K562 (cell line): ENCODE measurements around the gene TACSTD2. TPM values are rescaled to one million over a fixed set of nuclear protein-coding genes. Genes with fewer than 3 reads are reported as not detected.

Experiments
- ATAC-seq: fragments of 200-7000 bp; cut with Tn5 transposase; 3 replicates; pipeline ENCODE4 v1.9.1; 2020; ENCODE audit warnings: moderate library complexity
- BruUV-seq: library from RNA; stranded (reverse); fragments of 400-500 nt; replicated peaks from 2 replicates; lab custom pipeline; 2021; lab: Mats Ljungman, UMichigan
- CTCF ChIA-PET: fragments of 300-600 bp; formaldehyde crosslinking; extraction: SDS; loops from one replicate; lab custom pipeline; 2021; ENCODE audit warnings: low intra/inter-chr PET ratio; lab: Yijun Ruan, JAX
- POLR2A ChIA-PET: fragments of 300-600, 350-650 bp; sonication (Branson Sonifier 250); formaldehyde crosslinking; extraction: SDS; loops from one replicate; lab custom pipeline; 2021; ENCODE audit warnings: antibody characterized with exemption, inconsistent platforms; lab: Yijun Ruan, JAX
- DNase-seq, 4 experiments: peaks; one replicate each; pipeline versions ENCODE4 v3.0.0 to v3.0.0-alpha.2; 2011 to 2018; ENCODE audit warnings: low spot score in 3 of 4, mixed read lengths in 3 of 4; ENCODE audit errors: extremely low read depth in 1 of 4
- FAIRE-seq: peaks from 2 replicates; lab custom pipeline; 2011; peaks lifted over from hg19 to GRCh38; lab: Jason Lieb, UNC
- H2AFZ ChIP-seq: 2 replicates; pipeline ENCODE4 v1.6.0; 2011; ENCODE audit warnings: low read depth, low read length, control low read depth, inconsistent platforms
- H3K27ac ChIP-seq: fragments of 200-600 bp; 3 replicates; pipeline ENCODE4 v1.8.0; 2011; ENCODE audit warnings: low read depth, mild to moderate bottlenecking, control low read depth, inconsistent platforms, low read length, moderate library complexity, mixed read lengths; ENCODE audit errors: extremely low read depth
- H3K27me3 ChIP-seq, 2 experiments: fragments of 300-600 bp in 1 of 2; 2 replicates in 1 of 2; 3 replicates in 1 of 2; pipeline versions ENCODE4 v1.6.0 to v1.8.0; 2011; ENCODE audit warnings: inconsistent platforms in 2 of 2, low read length in 2 of 2, mild to moderate bottlenecking in 1 of 2, mixed read lengths in 1 of 2, moderate library complexity in 1 of 2; ENCODE audit not compliant: control insufficient read depth in 2 of 2, insufficient read depth in 2 of 2
- H3K36me3 ChIP-seq: fragments of 300-600 bp; 3 replicates; pipeline ENCODE4 v1.8.0; 2011; ENCODE audit warnings: mild to moderate bottlenecking, low read length, inconsistent platforms; ENCODE audit not compliant: control insufficient read depth, insufficient read depth
- H3K4me1 ChIP-seq, 2 experiments: fragments of 200-600 bp in 1 of 2; replicated peaks in 1 of 2; 2 replicates in 1 of 2; 3 replicates in 1 of 2; pipeline versions ENCODE4 v1.5.1 to v1.8.0; 2011; ENCODE audit warnings: inconsistent platforms in 2 of 2, low read length in 2 of 2, mild to moderate bottlenecking in 1 of 2, mixed read lengths in 1 of 2, moderate library complexity in 1 of 2; ENCODE audit not compliant: control insufficient read depth in 2 of 2, insufficient read depth in 2 of 2
- H3K4me2 ChIP-seq: 2 replicates; pipeline ENCODE4 v1.6.1; 2011; ENCODE audit warnings: low read length, control low read depth, inconsistent platforms, mixed read lengths; ENCODE audit not compliant: insufficient read depth
- H3K4me3 ChIP-seq: fragments of 200-600 bp; sonication (generic), shearing (Covaris generic); 2 replicates; pipeline ENCODE4 v1.5.1; 2016; ENCODE audit warnings: control low read depth, inconsistent platforms
- H3K79me2 ChIP-seq: fragments of 200-600 bp; 3 replicates; pipeline ENCODE4 v1.8.0; 2011; ENCODE audit warnings: low read length, inconsistent platforms; ENCODE audit not compliant: control insufficient read depth, insufficient read depth
- H3K9ac ChIP-seq, 2 experiments: 2 replicates each; pipeline versions ENCODE4 v1.6.0 to v1.6.1; 2011; ENCODE audit warnings: low read depth in 2 of 2, low read length in 2 of 2, control low read depth in 1 of 2, inconsistent platforms in 1 of 2, mild to moderate bottlenecking in 1 of 2, mixed read lengths in 1 of 2; ENCODE audit not compliant: insufficient read depth in 1 of 2
- H3K9me1 ChIP-seq: one replicate; pipeline ENCODE4 v1.6.0; 2011; ENCODE audit warnings: inconsistent platforms, mild to moderate bottlenecking, low read length, moderate library complexity; ENCODE audit not compliant: control insufficient read depth, insufficient read depth
- H3K9me3 ChIP-seq: replicated peaks from 2 replicates; pipeline ENCODE4 v1.5.1; 2011; ENCODE audit warnings: low read depth, low read length, inconsistent platforms; ENCODE audit not compliant: control insufficient read depth, insufficient read depth
- H4K20me1 ChIP-seq: replicated peaks from 2 replicates; pipeline ENCODE4 v1.6.1; 2011; ENCODE audit warnings: low read length, inconsistent platforms, mixed read lengths; ENCODE audit not compliant: control insufficient read depth, insufficient read depth
- CBFA2T3 ChIP-seq: fragments of 450-650 bp; IDR thresholded peaks from 2 replicates; pipeline ENCODE4 v1.6.1; 2017
- CEBPB ChIP-seq: fragments of 450-650 bp; IDR thresholded peaks from 2 replicates; pipeline ENCODE4 v1.6.1; 2016; ENCODE audit warnings: missing genetic modification characterization, missing compliant biosample characterization
- CEBPG ChIP-seq, 3 experiments: fragments of 200-800 bp in 1 of 3; sonication (Bioruptor generic) in 1 of 3; sonication (generic) in 1 of 3; formaldehyde crosslinking in 1 of 3; IDR thresholded peaks in 2 of 3; conservative IDR thresholded peaks in 1 of 3; 2 replicates each; pipeline versions ENCODE4 v1.6.1 to v1.8.0; 2016 to 2022; ENCODE audit warnings: missing compliant biosample characterization in 2 of 3, missing genetic modification characterization in 2 of 3, mild to moderate bottlenecking in 1 of 3, missing genetic modification reagents in 1 of 3
- CREB5 ChIP-seq: fragments of 250-450 bp; sonication (Bioruptor Pico); IDR thresholded peaks from 2 replicates; pipeline ENCODE4 v1.5.0; 2020; ENCODE audit warnings: mild to moderate bottlenecking
- POLR2AphosphoS5 ChIP-seq: IDR thresholded peaks from 2 replicates; pipeline ENCODE4 v1.6.1; 2011; ENCODE audit warnings: mild to moderate bottlenecking, low read depth, low read length, moderate library complexity; ENCODE audit not compliant: control insufficient read depth, insufficient read depth
- RBM25 ChIP-seq: fragments of 200-400 bp; formaldehyde crosslinking; IDR thresholded peaks from 2 replicates; pipeline ENCODE4 v1.6.1; 2018; ENCODE audit warnings: low read length, low read depth, moderate library complexity; ENCODE audit not compliant: severe bottlenecking
- SRSF1 ChIP-seq: fragments of 200-400 bp; formaldehyde crosslinking; IDR thresholded peaks from 2 replicates; pipeline ENCODE4 v1.6.1; 2017; ENCODE audit warnings: mild to moderate bottlenecking, low read depth, low read length, moderate library complexity
- TAF7 ChIP-seq: fragments of 450-650 bp; IDR thresholded peaks from 2 replicates; pipeline ENCODE4 v1.6.1; 2016; ENCODE audit warnings: missing genetic modification characterization, missing compliant biosample characterization
- TBP ChIP-seq: optimal IDR thresholded peaks from 2 replicates; pipeline ENCODE3; 2011; ENCODE audit warnings: low read depth, low read length, improper control_type of control experiment
- ZNF740 ChIP-seq, 3 experiments: fragments of 200-800 bp in 1 of 3; sonication (Bioruptor generic) in 1 of 3; sonication (generic) in 1 of 3; formaldehyde crosslinking in 1 of 3; IDR thresholded peaks; 2 replicates each; pipeline versions ENCODE4 v1.6.1 to v1.8.0; 2016 to 2022; ENCODE audit warnings: mild to moderate bottlenecking in 2 of 3, missing compliant biosample characterization in 2 of 3, missing genetic modification characterization in 2 of 3, missing genetic modification reagents in 1 of 3
- WGBS: fragments of 100-300 bp; shearing (Covaris generic); methylation state at CpG from one replicate; pipeline ENCODE4 v1.1.6; 2016; ENCODE audit warnings: low coverage, mixed read lengths; ENCODE audit not compliant: insufficient coverage; ENCODE audit errors: missing lambda C conversion rate; 5-methylcytosine and 5-hydroxymethylcytosine counted together
- in situ Hi-C: fragments of 300-500 bp; cut with MboI; formaldehyde crosslinking; loops from 4 replicates; pipeline ENCODE4 v1.15.0; 2018; ENCODE audit warnings: inconsistent platforms, mixed read lengths
- intact Hi-C: fragments of 100-400 bp; cut with micrococcal nuclease; formaldehyde crosslinking; loops from 2 replicates; pipeline ENCODE4 v1.14.2; 2022
- polyA plus RNA-seq, 8 experiments: library from polyadenylated mRNA; depleted of rRNA in 4 of 8; stranded (reverse) in 5 of 8; unstranded in 3 of 8; fragments of >200 nt; fragmentation: Nextera tagmentation in 2 of 8; fragmentation: Illumina TruSeq in 1 of 8; extraction: Ambion mirVana in 2 of 8; extraction: Trizol in 1 of 8; gene quantifications; 2 replicates each; pipeline versions ENCODE4 v1.2.1 to v1.2.3, GENCODE V29; 2011 to 2014; ENCODE audit warnings: inconsistent platforms in 1 of 8, missing spikeins in 1 of 8
- total RNA-seq, 7 experiments: library from RNA; depleted of rRNA in 6 of 7; stranded (reverse); fragments of >200 nt in 6 of 7; fragmentation: Illumina TruSeq in 2 of 7; extraction: Trizol in 2 of 7; gene quantifications; 2 replicates each; pipeline versions ENCODE4 v1.2.1 to v1.2.3, GENCODE V29; 2011 to 2021; ENCODE audit warnings: low replicate concordance in 1 of 7
- TF ChIP-seq, protein P1 (sequence below): fragments of 450-650 bp; formaldehyde crosslinking; IDR thresholded peaks from 2 replicates; pipeline ENCODE4 v1.4.0; 2020; ENCODE audit warnings: mild to moderate bottlenecking
- TF ChIP-seq, protein P2 (sequence below): sonication (generic); formaldehyde crosslinking; IDR thresholded peaks from 2 replicates; pipeline ENCODE4 v1.8.0; 2022; ENCODE audit warnings: missing genetic modification reagents, mild to moderate bottlenecking, moderate library complexity, borderline replicate concordance

Gene TACSTD2
- total and polyA plus RNA-seq, 9 of the 15 experiments (the other 6 are each of a cell fraction or from before 2014, with no cell fraction given), result 0.04 to 0.31 TPM; not detected in 7

DNA sequence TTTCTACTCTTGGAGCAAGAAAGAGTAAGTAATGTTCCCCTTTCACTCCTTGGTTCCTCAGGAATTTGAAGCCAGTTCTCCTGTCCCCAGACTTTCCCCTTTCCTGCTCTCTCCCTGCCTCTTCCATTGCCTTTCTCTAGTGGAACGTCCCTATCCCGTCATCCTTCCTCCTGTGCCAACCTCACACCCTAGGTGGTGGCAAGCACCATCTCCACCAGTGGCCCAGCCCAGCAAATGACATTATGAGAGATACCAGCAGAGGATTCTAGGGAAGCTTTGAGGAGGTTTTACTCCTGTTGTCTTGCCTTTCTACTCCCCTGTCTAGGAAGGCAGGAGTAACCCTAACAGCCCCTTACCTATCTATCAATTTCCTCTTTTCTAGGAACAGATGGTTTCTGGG, 8.1 kb upstream of the TACSTD2 start (continued):
- TF ChIP-seq TBP, result no peak

- H3K9ac ChIP-seq, result no peak overlapping the region
- FAIRE-seq (peak; percentile 84), DNase-seq (peak; percentile 39 to 54 (median 48)), ATAC-seq (peak; percentile 72)
- no peaks in the 10 kb centered on the region for H3K9me1 ChIP-seq
- H3K27ac ChIP-seq, result no peak overlapping the region
- peaks cover 0 to 3% of the 10 kb centered on the region in 2 experiments; a peak in 1 of 5 replicates for H3K27me3 ChIP-seq
- H2AFZ ChIP-seq, result peak overlapping the region; percentile 34
- no peaks in the 10 kb centered on the region for H3K36me3 ChIP-seq
- ChIA-PET CTCF (no interaction called here), POLR2A (interaction anchor here (1.5 kb wide), 1 partner anchor 10 kb away, joined by 3 read pairs; no protein-coding TSS in a partner anchor)
- WGBS, result 4% methylated on average over 8 of the region's 8 CpGs
- BruUV-seq, result no TSS peak
- H3K4me1 ChIP-seq, result peaks cover 0 to 12% of the 10 kb centered on the region in 2 experiments; a peak in 2 of 5 replicates
- H3K4me2 ChIP-seq, result no peak overlapping the region; the same call in 1 of the 2 replicates
- in situ Hi-C loops (no loop called here), intact Hi-C loops (no loop called here)
- no peaks in the 10 kb centered on the region for H3K9me3 ChIP-seq
- H3K4me3 ChIP-seq, result no peak overlapping the region
- H4K20me1 ChIP-seq, result no peaks in the 10 kb centered on the region; the same call in 1 of the 2 replicates
- H3K79me2 ChIP-seq, result no peaks in the 10 kb centered on the region
- no peak for TF ChIP-seq SRSF1
- no peak for TF ChIP-seq CEBPG (CRISPR knock-in tag; IDR thresholded peaks at IDR 0.05)
- TF ChIP-seq CEBPG (tag; conservative IDR thresholded peaks at IDR 0.05 in 1 of 2, IDR thresholded peaks at IDR 0.05 in 1 of 2), result peak in 1 of 2 experiments; percentile 57; a peak in 2 of 4 replicates
- peak; percentile 56 for TF ChIP-seq CBFA2T3
- TF ChIP-seq, protein P1, sequence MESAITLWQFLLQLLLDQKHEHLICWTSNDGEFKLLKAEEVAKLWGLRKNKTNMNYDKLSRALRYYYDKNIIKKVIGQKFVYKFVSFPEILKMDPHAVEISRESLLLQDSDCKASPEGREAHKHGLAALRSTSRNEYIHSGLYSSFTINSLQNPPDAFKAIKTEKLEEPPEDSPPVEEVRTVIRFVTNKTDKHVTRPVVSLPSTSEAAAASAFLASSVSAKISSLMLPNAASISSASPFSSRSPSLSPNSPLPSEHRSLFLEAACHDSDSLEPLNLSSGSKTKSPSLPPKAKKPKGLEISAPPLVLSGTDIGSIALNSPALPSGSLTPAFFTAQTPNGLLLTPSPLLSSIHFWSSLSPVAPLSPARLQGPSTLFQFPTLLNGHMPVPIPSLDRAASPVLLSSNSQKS (CRISPR knock-in tag), result no peak
- no peak for TF ChIP-seq ZNF740 (CRISPR knock-in tag; IDR thresholded peaks at IDR 0.05)
- TF ChIP-seq ZNF740 (tag; IDR thresholded peaks at IDR 0.05), result no peak
- TF ChIP-seq TAF7 (tag), result no peak
- TF ChIP-seq RBM25, result peak; percentile 30
- peak; percentile 58 for TF ChIP-seq CEBPB (tag)
- no peak for TF ChIP-seq CREB5 (CRISPR knock-in tag)
- TF ChIP-seq, protein P2, sequence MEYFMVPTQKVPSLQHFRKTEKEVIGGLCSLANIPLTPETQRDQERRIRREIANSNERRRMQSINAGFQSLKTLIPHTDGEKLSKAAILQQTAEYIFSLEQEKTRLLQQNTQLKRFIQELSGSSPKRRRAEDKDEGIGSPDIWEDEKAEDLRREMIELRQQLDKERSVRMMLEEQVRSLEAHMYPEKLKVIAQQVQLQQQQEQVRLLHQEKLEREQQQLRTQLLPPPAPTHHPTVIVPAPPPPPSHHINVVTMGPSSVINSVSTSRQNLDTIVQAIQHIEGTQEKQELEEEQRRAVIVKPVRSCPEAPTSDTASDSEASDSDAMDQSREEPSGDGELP (CRISPR knock-in tag), result peak; percentile 45; the same call in 1 of the 2 replicates
- TF ChIP-seq POLR2AphosphoS5, result no peak
These were observed 7.2 kb upstream of the TACSTD2 start for GRCh38 chr1:58584082-58584895.
